GM19455 (cell line): ENCODE results near the gene ARID1B.

Experiments
- ATAC-seq: cut with Tn5 transposase; IDR thresholded peaks from one replicate; pipeline ENCODE4 v1.9.1; 2021; ENCODE audit not compliant: unreplicated experiment

The ARID1B gene

GRCh38 chr6:157068691-157069324 is 291.6 kb downstream of the ARID1B start:
- ATAC-seq, result peak; percentile 98

DNA sequence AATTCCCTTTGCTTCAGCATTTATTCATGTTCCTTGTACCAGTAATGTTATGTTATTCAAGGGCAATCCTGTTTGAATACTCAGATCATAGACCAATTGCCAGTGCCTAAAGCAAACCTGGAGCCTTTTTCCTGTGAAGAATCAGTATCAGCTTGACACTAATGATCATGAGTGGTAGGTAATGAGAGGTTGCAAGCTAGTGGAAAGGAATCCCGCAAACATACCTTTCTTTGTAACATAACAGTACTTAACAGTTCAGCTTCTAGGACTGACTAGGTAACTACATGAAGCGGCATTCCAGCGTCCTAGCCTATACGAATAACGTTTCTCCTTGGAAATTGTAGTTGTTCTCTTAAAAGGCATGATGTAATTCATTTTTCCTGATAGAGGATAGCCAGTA is 292.4 kb downstream of the ARID1B start:
- ATAC-seq, result no peak

GRCh38 chr6:157070403-157071107 is 293.4 kb downstream of the ARID1B start:
- no peak for ATAC-seq

DNA sequence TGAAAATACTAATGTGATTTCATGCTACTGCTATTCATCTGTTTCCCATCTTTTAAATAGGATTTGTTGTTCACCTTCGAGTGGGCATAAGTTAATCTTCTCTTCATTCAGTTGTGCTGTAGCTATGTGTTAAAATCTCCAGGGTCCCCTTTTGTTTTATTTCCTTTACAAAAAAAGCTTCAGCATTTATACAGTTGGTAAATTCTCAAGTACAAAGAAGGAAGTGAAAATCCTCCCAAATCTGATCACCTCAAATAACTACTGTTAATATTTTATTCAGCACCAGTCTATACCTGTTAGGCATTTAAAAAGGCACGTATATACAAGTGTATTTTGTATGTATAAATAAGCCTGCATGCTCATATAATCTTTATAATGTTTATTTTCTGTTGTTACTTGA is 294.9 kb downstream of the ARID1B start:
- ATAC-seq, result no peak

- no peak for ATAC-seq
Measured at GRCh38 chr6:157073596-157073995, 296.4 kb downstream of the ARID1B start.

DNA sequence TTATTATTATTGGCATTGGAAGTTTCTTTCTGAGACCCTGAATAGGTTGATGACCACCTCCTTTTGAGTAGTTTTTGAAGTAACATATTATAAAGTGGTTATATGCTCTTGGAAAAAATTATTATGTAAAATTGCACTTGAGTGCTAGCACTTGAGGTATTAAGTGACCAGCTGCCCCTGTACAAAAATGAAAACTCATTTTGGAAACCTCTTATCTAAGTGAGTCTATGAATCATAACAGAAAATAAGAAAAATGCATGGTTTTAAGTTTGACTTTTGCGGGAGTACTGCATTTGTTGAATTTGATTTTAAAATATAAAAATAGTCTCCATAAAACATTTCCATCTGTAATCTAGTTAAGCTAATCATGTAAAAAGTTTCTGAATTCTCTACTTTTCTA is 297.8 kb downstream of the ARID1B start:
- ATAC-seq, result no peak

DNA sequence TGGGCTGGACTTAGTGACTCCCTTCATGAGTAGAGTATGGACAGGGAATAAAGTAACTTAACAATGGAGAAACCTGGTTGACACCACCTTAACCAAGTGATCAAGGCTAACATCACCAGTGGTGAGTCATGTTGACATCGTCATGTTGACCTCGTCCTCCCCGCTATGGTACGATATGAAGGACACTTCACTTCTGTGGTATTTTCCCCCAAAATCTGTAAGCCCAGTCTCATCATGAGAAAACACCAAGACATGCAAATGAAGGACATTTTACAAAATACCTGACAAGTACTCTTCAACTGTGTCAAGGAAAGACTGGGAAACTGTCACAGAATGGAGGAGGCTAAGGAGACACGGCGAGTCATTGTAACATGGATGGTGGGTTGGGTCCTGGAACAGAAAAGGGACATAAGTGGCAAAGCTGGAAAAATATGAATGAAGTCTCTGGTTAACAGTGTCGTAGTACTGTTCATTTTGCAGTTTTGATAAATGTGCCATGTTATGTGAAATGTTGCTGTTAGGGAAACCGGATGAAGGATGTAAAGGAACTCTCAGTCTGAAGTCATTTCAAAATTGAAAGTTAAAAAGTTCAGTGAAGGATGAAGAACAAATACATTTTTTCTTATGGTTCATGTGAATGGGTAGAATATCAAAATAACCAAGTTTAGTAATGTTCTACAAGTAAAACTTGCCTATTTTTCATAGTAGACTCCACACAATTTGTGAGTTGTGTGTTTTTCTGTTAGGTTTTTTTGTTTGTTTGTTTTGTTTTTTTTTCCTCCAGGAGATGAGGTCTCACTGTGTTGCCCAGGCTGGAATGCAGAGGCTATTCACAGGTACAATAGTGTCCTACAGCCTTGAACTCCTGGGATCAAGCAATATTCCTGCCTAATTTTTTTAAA is 298.6 kb downstream of the ARID1B start:
- ATAC-seq, result peak; percentile 85

GRCh38 chr6:157076451-157076822 is 299.3 kb downstream of the ARID1B start:
- ATAC-seq, result no peak

GRCh38 chr6:157077251-157077650 is 300.1 kb downstream of the ARID1B start:
- no peak for ATAC-seq

GRCh38 chr6:157078326-157078725 is 301.1 kb downstream of the ARID1B start:
- ATAC-seq, result no peak

DNA sequence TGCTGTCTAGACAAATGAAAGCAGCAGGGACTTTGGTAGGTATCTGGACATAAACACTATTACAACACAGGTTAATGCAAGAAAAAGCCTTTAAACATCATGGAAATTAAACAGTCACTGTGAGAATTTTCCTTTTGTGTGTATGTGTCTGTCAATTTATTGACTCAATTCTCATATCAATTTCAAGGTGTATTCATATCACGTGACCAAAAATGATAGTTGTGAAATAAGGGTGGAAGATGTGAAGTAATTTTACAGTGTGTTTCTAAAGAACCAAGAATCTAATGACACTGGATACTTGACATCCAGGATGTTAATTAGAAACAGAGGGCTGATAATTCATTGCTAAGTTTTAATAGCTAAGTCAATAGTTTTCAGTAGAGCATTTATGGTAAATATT is 302.1 kb downstream of the ARID1B start:
- no peak for ATAC-seq

- ATAC-seq, result no peak
Measured at GRCh38 chr6:157079771-157080170, 302.6 kb downstream of the ARID1B start.

DNA sequence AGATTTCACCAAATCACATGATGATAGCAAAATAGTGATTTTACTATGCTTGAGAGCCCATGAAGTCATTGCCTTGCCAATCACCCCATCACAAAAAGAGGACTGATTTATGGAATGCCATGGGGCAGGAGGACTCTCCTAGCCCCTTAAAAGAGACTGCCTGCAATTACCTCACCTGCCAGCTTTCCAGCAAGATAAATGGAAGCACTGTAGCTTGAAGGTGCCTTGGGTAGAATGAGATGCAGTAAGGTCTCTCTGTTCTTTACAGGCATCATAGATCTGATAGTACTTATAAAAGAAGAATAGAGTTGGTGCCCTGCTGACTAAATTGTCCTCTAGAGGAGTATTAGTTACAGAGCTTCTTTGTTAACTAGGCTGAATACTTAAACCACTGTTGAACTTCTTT is 303.8 kb downstream of the ARID1B start:
- ATAC-seq, result no peak

DNA sequence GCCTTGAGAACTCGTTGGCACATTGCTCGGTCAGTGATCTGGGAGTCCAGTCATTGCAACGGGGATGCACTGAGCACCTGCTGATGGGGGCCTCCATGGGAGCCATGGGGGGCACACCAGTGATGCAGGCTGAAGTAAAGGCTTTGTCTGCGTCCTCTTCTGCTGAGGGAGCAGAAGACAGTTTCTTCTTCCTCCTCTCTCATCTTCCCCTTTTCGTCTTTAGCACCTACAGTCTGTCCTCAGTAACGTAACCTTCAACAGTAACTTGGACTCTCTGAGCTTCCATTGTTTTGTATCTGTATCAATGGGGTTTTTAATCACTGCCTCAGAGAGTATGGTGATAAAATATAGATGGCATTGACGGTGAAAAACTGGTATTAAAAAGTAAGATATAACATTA is 306.2 kb downstream of the ARID1B start:
- no peak for ATAC-seq

- no peak for ATAC-seq
Measured at GRCh38 chr6:157086632-157087031, 309.5 kb downstream of the ARID1B start.

DNA sequence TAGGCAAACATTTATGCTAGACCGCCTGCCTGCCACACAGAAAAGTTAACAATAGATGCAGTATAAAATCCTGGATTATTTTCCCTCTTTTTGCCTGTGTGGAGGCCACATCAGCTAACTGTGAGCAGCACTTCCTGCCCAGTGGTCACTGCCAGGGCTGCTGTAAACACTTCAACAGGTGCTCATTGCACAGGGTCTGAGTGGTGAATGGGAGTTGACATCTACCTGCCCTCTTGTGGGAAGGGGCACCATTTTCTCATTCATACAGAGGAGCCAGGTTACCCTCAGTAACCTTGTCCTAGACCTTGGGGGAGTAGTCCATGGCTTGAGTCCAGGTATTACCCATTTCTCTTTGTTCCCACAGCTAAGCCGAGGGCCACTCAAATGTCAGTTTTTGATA is 310.8 kb downstream of the ARID1B start:
- no peak for ATAC-seq

- ATAC-seq, result no peak
Measured at GRCh38 chr6:157088841-157089240, 311.7 kb downstream of the ARID1B start.

DNA sequence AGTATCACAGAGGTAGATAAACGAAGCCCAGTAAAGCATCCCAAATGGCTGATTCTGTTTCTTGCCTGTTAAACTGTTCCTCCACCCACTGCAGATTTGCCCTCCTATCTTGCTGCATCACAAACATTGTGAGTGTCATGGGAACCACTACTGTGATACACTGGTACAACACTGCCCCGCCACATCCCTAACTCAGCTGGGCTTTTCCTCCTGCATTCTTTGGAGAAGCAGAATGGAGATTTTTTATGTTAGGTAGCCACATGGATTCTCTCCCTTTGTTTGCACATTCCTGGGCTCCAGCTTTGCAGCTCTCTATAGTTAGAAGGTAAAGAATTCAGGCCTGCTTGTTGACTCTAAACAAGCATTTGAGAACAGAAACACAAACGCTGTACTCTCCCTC is 312.1 kb downstream of the ARID1B start:
- ATAC-seq, result no peak

- ATAC-seq, result no peak
Measured at GRCh38 chr6:157089851-157090250, 312.7 kb downstream of the ARID1B start.

- ATAC-seq, result no peak
Measured at GRCh38 chr6:157090736-157091135, 313.6 kb downstream of the ARID1B start.

DNA sequence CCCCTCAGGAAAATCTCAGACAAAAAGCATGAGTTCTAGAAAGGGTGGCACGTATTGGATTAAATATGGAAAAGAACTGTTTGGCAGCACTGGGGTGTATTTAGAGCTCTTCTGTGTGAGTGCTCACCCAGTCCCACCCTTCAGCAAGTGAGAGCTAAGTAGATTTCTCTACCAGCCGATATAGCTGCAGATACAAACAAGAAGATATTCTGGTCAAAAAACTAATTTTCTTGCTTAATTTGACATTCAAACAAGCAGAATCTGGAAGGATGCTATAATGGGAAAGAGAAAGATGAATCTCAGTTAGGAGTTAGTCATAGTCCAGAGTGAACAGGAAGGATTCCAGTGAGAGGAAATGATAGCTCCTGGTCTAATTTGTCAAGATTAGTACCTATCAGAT is 314.1 kb downstream of the ARID1B start:
- ATAC-seq, result no peak
